ENCODE measurements around the gene LGI2.

The LGI2 gene

GRCh38 chr4:24965627-24966026 is 65.1 kb downstream of the LGI2 start:
- no peak for DNase-seq (ENCODE audit: low spot score)

GRCh38 chr4:24963277-24963676 is 67.5 kb downstream of the LGI2 start:
- DNase-seq (ENCODE audit: low spot score), result no peak

- DNase-seq (ENCODE audit: low spot score), result no peak
Measured at GRCh38 chr4:24957886-24958285, 72.9 kb downstream of the LGI2 start.

- DNase-seq (ENCODE audit: low spot score), result no peak
Measured at GRCh38 chr4:24956763-24957162, 74.0 kb downstream of the LGI2 start.

- DNase-seq (ENCODE audit: low spot score), result no peak
Measured at GRCh38 chr4:24956091-24956490, 74.7 kb downstream of the LGI2 start.

- DNase-seq (ENCODE audit: low spot score), result no peak
Measured at GRCh38 chr4:24952667-24953066, 78.1 kb downstream of the LGI2 start.

- DNase-seq (ENCODE audit: low spot score), result no peak
Measured at GRCh38 chr4:24949970-24950369, 80.8 kb downstream of the LGI2 start.
